22Rv1 (cell line): ENCODE measurements around the gene CGNL1.

ENCODE experiments used
- CTCF ChIP-seq: fragments of 450-650 bp; IDR thresholded peaks from 2 replicates; pipeline ENCODE4 v1.5.1; 2017; ENCODE audit warnings: mild to moderate bottlenecking
- ZFX ChIP-seq: fragments of 450-650 bp; IDR thresholded peaks from 2 replicates; pipeline ENCODE4 v1.6.1; 2017; ENCODE audit warnings: antibody characterized with exemption, borderline replicate concordance

GRCh38 chr15:57357799-57358198 is 18.5 kb upstream of the CGNL1 start:
- no peak for TF ChIP-seq CTCF
- no peak for TF ChIP-seq ZFX
